GM12873 (cell line): ENCODE results near the gene FLACC1.

Experiments used
- CTCF ChIP-seq: IDR thresholded peaks from 2 replicates; pipeline ENCODE4 v1.5.1; 2012; ENCODE audit warnings: low read depth, mild to moderate bottlenecking, moderate library complexity, low read length, control low read depth; ENCODE audit not compliant: insufficient read depth; ENCODE audit errors: missing control alignments

Gene FLACC1

GRCh38 chr2:201298462-201299052 lies 58.6 kb downstream of the FLACC1 start:
- no peak for TF ChIP-seq CTCF

GRCh38 chr2:201285499-201285898 lies 71.6 kb downstream of the FLACC1 start:
- TF ChIP-seq CTCF = no peak

- TF ChIP-seq CTCF = no peak
These were observed 76.7 kb downstream of the FLACC1 start for GRCh38 chr2:201280191-201281040.

GRCh38 chr2:201279079-201279478 lies 78.1 kb downstream of the FLACC1 start:
- TF ChIP-seq CTCF = no peak

- TF ChIP-seq CTCF = no peak
These were observed 80.6 kb downstream of the FLACC1 start for GRCh38 chr2:201276511-201276910.

- peak; percentile 9 for TF ChIP-seq CTCF
These were observed 81.2 kb downstream of the FLACC1 start for GRCh38 chr2:201275990-201276389.

- TF ChIP-seq CTCF = no peak
These were observed 82.1 kb downstream of the FLACC1 start for GRCh38 chr2:201275069-201275468.
